ENCODE data around the gene TP53AIP1.

The TP53AIP1 gene

DNA sequence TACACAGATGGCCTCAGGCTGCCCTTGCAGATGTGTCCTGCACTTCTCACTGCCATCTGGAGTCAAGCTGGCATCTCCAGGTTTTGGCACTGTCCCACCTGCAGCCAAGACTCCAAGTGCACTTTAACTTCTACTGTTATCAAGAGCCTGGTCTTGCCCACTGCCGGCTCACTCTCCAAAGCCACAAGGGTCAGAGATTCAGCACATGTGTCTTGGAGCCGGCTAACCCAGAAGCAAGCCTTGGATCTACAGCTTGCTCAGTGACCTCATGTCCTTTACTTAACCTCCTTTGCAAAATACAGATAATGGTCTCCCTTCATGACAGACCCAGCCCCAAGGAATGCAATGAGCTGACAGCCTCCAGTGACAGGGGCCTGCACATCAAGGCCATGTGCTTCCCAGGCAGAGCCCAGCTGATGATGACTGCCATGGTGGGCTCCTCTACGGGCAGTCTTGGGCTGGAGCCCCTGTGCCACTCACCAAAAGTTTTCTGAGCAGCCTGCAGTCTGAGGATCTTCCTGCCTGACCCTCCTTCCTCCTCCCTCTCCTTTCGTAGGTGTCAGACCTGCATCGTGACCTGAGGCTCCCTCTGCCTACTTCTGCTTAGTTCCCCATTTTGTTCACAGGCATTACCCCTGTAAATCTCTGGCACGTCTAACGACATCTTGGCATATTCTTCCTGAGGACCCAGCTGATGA lies 9.0 kb downstream of the TP53AIP1 start:
- TF ChIP-seq, protein P1, sequence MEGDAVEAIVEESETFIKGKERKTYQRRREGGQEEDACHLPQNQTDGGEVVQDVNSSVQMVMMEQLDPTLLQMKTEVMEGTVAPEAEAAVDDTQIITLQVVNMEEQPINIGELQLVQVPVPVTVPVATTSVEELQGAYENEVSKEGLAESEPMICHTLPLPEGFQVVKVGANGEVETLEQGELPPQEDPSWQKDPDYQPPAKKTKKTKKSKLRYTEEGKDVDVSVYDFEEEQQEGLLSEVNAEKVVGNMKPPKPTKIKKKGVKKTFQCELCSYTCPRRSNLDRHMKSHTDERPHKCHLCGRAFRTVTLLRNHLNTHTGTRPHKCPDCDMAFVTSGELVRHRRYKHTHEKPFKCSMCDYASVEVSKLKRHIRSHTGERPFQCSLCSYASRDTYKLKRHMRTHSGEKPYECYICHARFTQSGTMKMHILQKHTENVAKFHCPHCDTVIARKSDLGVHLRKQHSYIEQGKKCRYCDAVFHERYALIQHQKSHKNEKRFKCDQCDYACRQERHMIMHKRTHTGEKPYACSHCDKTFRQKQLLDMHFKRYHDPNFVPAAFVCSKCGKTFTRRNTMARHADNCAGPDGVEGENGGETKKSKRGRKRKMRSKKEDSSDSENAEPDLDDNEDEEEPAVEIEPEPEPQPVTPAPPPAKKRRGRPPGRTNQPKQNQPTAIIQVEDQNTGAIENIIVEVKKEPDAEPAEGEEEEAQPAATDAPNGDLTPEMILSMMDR (IDR thresholded peaks at IDR 0.05; ENCODE audit: control insufficient read depth, extremely low read depth, insufficient read depth), result no peak
- no peak overlapping the region for H3K4me3 ChIP-seq (ENCODE audit: low read depth, low read length)
- DNase-seq (ENCODE audit: low read depth), result no peak

DNA sequence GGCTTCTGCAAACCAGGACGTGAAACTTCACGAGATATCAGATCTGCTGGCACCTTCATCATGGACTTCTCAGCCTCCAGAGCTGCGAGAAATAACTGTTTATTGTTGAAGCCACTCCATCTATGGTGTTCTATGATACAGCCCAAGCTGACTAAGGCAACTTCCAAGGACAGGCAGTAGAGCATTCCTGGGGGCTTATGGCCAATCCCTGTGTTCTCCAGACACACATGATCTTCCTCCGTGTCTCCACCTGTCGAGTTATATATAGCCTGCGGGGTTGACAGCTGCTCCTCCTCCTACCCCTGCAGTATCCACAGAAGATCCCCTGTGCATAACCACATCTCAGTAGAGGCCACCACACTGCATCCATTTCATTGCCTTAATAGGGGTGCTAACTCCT lies 11.0 kb downstream of the TP53AIP1 start:
- TF ChIP-seq, protein P1 (IDR thresholded peaks at IDR 0.05; ENCODE audit: control insufficient read depth, extremely low read depth, insufficient read depth), result no peak
- no peak overlapping the region for H3K4me3 ChIP-seq (ENCODE audit: low read depth, low read length)
- DNase-seq (ENCODE audit: low read depth), result no peak

DNA sequence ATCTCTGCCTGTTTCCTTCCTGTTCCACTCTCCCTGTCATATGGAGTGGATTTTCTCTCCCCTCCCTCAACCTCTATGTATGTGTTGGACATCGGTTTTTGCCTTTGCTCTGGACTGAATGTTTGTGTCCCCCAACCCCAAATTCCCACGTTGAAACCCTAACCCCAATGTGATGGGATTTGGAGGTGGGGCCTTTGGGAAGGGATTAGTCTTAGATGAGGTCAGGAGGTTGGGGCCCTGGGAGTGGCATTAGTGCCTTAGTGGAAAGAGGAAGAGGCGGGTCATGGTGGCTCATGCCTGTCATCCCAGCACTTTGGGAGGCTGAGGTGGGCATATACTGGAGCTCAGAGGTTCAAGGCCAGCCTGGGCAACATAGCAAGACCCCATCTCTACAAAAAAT lies 11.6 kb downstream of the TP53AIP1 start:
- no peak for DNase-seq (ENCODE audit: low read depth)
- H3K4me3 ChIP-seq (ENCODE audit: low read depth, low read length), result no peak overlapping the region
- TF ChIP-seq, protein P1 (IDR thresholded peaks at IDR 0.05; ENCODE audit: control insufficient read depth, extremely low read depth, insufficient read depth), result no peak

DNA sequence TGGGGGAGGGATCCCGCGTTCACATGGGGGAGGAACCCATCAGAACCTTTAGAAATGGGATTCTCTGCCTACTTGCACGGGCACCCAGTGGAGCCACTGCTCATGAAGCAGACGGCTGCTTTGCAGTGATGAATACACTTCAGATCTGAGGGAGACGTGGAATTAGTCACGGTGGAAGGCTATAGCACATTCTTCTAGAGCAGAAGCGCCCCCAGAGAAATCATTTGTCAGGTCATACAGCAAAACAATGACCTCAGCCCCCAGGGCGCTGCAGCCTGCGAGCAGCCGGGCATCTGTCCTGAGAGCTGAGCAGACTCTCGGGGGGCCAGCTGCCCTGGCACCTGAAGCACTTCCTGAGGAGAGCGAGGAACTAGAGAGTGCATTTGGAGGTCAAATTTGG lies 12.7 kb downstream of the TP53AIP1 start:
- no peak overlapping the region for H3K4me3 ChIP-seq (ENCODE audit: low read depth, low read length)
- DNase-seq (ENCODE audit: low read depth), result no peak
- TF ChIP-seq, protein P1 (IDR thresholded peaks at IDR 0.05; ENCODE audit: control insufficient read depth, extremely low read depth, insufficient read depth), result no peak

DNA sequence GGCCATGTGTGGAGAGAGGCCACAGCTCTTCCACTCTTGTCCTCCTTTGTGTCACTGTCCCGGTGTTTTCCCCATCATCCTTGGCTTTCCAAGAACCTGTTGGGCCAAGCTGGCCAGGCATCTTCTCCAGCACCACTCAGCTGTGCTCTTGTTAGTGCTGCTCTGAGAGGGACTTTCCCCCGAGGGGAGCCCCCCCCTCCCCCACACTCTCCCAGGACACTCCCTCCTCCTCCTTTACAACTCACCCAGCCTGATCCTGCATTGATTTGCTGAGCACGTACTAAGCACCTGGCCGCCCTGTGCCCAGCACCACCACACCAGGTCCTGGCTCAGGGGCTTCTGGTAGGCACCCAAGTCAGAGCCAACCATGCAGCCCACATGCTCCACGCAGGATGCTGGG lies 13.2 kb downstream of the TP53AIP1 start:
- no peak for DNase-seq (ENCODE audit: low read depth)
- H3K4me3 ChIP-seq (ENCODE audit: low read depth, low read length), result no peak overlapping the region
- TF ChIP-seq, protein P1 (IDR thresholded peaks at IDR 0.05; ENCODE audit: control insufficient read depth, extremely low read depth, insufficient read depth), result no peak

DNA sequence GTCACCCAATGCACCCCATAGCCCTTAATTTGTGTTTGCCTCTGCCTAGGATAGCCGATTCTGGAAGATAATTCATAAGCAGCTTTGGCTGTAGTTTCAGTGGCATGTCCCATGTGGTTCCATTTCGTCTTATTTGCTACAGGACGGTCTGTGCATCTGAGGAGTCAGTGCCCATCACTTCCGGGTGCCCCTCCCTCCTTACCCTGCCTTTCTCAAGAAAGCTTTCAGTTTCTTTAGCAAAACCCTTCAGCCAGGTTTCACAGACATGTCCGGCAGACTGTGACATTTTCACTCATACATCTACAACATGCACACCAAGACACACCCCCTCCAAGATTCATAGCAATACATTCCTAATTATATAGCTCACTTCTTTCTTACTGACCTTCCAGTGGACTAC lies 14.3 kb downstream of the TP53AIP1 start:
- DNase-seq (ENCODE audit: low read depth), result no peak
- TF ChIP-seq, protein P1 (IDR thresholded peaks at IDR 0.05; ENCODE audit: control insufficient read depth, extremely low read depth, insufficient read depth), result no peak
- no peak overlapping the region for H3K4me3 ChIP-seq (ENCODE audit: low read depth, low read length)
